GM18505 (cell line): Measurements from ENCODE around the gene PLXNA4.

Experiments used
- ATAC-seq: cut with Tn5 transposase; IDR thresholded peaks from one replicate; pipeline ENCODE4 v1.9.1; 2021; ENCODE audit not compliant: unreplicated experiment
- POLR2A ChIP-seq: IDR thresholded peaks from 4 replicates; pipeline ENCODE4 v1.6.1; 2011; ENCODE audit warnings: borderline replicate concordance; ENCODE audit not compliant: insufficient read depth, insufficient read length; ENCODE audit errors: extremely low read depth

The PLXNA4 gene

DNA sequence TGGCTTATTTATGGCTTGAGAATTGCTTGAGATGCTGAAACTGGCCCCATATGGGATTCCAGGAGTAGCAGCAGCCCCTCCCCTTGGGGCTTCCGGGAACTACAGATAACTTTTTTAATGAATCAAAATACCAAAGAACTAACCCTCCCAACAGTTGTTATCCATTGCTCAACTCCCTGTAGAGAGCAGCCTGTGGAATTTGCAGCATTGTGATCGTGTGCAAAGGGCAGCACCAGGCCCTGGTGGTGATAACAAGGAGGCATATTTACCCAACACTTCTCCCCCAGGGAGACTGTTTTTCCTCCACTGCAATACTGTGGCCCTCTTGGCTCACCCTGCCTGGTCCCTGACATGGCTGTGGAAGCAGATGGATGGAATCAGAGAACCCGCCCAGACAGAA lies 196.2 kb downstream of the PLXNA4 start:
- TF ChIP-seq POLR2A = no peak
- ATAC-seq = no peak

DNA sequence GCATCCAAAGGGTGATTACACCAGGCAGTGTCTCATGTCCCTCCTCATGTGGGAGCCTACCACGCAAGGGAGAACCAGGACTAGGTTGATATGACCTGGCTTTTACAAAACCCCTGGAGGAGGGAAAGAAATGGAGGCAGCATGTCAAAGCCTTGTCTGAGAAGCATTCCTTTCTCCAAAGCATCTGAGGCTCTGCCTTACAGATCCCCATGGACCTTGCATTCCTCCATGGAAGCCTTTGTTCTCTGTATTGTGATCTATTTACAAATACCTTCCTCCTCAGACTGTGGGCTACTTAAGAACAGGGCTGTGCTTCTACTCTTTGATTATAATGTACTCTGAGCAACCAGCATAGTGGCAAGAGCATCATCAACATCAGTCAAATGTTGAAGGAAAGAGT lies 197.0 kb downstream of the PLXNA4 start:
- no peak for TF ChIP-seq POLR2A

DNA sequence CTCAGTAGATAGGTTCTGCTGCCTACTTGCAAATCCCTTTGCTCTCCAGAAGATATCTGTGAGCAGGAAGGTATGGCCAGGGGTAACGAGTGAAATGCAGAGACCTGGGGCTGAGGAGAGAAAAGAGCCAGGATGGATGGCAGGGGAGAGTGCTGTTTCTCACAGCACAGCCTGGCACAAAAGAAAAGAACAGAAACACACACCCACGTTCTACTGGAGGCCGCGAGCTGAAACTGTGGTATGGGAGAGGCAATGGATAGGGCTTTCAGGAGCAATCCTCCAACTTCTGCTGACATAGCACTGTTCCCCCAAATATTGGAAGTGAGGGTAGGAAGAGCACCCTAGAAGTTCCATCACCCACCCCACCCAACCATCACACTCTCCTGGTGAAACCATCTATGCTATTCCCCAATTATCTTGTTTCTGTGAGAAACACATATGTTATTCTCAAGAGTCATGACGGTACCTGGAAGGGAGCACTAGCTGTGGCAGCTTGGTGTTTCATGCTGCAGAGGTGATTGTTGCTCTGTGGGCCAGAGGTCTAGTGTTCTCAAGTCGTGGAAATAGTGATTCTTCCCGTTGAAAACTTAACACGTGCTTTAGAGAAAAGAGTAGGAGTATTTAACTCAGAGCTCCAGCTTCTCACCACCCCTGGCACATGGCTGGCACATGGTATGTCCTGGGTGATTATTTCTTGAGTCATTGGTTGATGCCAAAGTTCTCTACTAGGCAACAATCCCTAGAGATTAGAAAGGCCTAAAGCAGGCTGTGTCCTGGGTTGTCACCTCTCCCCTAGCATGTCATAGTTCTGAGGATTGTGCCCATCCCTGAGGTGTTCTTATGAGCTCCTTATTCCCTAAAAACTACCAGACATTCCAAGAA lies 198.3 kb downstream of the PLXNA4 start:
- no peak for TF ChIP-seq POLR2A
- no peak for ATAC-seq

More for the DNA sequence above, 197.0 kb downstream of the PLXNA4 start:
- no peak for ATAC-seq

DNA sequence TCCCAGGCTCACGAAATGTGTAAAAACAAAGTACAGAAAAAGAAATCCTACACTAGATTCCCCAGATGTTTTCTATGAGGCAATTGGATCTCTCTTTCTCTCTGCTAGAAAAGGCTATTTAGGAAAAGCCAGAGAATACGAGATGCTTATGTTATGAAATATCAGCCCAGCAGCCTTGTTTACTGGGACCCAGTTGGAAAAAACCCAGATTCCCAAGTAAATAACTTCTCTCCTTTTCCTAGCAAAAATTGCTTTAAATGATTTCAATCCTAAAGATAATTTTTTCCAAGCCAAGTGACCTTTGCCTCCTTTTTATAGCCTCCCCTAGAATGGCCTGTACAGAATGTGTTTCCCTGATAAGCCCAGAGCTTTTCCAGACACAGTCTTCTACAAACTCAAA lies 199.3 kb downstream of the PLXNA4 start:
- ATAC-seq = no peak
- no peak for TF ChIP-seq POLR2A

DNA sequence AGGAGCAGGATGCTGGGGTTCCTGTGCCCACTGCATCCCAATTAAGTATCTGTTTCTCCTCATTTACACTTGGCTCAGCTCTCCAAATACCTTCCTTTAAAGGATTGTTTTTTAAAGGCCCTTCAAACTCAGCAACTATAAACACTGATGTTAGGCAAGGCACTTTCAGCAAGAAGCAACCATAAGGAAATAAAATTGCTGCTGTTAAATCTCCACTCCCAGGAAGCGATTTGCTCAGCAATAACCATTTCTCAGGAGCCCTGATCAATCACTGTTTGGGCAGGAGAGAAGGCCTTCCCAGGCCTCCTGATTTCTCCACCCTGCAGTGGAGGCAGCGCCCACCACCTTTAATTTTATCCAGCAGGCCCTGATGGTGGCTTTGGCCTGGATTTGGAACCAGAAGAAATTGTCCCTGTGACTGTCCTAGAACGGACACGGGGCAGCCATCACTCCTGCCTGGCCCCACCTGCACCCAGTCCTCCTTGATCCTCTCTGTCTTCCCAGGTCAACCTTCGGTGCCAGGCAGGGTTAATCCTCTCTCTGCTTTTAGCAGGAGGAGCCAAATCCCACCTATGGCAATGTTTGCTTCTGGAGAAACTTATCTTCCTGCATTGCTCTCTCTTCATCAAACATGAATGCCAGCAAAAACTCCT lies 199.8 kb downstream of the PLXNA4 start:
- no peak for ATAC-seq
- TF ChIP-seq POLR2A = no peak

DNA sequence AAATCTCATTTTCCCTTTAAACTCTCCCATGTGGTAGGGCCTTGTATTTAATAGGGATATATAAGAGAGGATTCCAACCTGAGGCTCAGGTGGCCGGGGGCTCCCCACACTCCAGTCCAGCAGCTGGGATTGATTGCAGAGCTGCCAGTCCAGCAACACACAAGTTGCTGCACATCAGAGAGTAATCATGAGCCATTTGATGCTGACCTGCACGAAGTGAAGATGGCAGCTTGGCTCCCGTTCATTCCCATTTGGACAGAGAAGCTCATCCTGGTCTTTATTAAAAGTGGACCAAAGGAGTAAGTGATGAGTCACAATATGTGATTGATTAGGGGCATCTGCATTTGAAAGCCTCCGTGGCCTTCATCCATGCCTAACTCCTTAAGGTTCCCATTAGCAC lies 202.4 kb downstream of the PLXNA4 start:
- TF ChIP-seq POLR2A = no peak

DNA sequence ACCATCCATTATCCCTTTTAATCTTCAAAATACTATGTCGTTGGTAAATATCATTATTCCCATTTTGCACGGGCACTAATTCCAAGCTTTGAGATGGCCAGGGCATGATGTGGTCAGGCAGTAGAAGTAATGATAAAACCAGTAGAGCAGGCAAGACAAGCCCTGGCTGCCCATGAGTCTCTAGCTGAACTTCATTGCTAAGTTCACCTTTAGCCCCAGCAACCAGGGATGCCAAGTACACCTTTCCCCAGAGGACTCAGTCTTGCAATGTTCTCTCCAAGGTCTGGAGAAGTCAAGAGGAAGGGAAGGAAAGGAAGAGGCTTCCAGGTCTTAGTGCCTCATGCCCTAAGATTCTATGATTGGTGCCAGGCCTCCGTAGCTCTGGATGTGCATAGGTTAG lies 203.2 kb downstream of the PLXNA4 start:
- no peak for TF ChIP-seq POLR2A
- no peak for ATAC-seq

More for the DNA sequence above, 202.4 kb downstream of the PLXNA4 start:
- ATAC-seq = no peak

DNA sequence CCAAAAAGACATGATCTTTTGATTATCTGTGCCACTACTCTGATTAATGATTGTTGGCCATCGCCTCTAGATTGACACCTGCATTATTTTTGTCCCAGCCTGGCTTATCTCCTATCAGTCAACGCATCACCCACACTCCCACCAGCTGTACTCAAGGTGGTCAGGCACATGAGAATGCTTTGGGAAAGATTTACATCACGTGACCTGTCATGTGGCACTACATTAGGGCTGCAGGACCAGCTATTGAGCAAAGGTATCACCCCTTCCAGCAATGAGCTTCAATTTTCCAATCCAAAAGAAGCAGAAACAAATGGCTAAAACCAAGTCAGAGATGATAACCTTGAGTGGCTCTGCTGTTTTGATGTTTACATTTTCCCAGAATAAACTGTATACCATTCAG lies 204.3 kb downstream of the PLXNA4 start:
- TF ChIP-seq POLR2A = no peak
- ATAC-seq = no peak

DNA sequence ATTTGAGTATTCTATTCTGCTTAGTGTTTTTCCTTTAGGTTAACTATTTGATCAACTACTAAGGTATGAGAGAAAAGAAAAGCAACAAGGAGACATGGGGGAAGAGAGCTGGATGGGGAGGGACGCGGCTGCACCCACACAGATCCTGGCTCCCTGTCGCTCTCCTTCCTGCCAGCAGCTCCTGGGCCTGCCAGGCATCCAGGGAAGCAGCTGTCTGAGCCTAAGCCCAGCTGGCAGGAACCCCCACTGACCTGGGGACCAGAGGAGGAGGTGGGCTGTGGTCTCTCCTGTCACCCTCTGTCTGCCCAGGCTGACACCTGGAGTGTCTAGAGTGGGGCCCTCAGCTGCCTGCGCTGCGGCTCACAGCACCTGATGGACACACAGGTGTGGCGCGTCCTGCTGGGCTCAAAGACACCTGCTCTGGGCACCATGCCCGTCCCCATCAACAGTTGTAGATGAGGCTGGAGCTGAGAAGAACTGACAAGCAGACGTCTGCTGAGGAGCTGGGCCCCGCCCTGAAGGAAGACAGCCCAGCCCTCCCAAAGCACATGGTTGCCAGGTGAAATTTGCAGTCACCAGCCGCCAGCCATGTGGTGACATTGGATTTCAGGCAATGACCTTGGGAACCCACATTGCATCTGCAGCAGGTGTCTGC lies 207.9 kb downstream of the PLXNA4 start:
- no peak for TF ChIP-seq POLR2A

DNA sequence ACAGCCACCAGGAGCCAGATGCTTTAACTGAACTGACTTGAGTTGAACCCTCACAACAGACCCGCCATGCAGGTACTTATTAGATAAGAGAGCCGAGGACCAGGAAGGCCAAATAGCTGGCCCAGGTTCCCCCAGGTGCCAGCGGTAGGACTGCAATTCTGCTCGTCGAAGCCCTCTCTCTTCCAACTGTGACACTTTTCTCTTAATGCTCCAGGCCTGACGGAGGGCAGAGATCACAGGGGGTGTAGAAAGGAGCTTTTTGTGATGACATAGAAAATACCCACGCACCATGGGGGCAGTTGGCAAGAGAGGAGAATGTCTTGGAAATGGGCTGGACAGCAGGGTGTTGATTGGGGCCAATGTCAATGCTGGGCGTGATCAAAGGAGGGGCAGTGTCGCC lies 208.5 kb downstream of the PLXNA4 start:
- ATAC-seq = no peak
- TF ChIP-seq POLR2A = no peak

More for the DNA sequence above, 207.9 kb downstream of the PLXNA4 start:
- ATAC-seq = no peak

DNA sequence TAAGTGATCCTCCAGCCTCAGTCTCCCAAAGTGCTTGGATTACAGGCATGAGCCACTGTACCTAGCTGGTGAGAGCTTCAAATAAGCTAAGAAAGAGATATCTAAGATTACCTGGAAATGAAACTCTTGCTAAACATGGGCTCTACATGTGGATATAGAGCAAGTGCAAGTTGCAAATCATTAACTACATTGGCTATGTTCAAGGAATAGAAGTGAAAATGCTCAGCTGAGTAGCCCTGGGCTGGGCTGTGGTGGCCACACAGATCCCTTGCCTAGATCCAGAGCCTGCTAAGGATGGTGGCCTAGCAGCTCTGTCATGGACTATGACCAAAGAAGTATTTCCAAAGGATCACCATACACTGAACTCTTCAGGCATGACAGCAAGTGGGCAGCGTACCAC lies 209.3 kb downstream of the PLXNA4 start:
- no peak for TF ChIP-seq POLR2A
- no peak for ATAC-seq

DNA sequence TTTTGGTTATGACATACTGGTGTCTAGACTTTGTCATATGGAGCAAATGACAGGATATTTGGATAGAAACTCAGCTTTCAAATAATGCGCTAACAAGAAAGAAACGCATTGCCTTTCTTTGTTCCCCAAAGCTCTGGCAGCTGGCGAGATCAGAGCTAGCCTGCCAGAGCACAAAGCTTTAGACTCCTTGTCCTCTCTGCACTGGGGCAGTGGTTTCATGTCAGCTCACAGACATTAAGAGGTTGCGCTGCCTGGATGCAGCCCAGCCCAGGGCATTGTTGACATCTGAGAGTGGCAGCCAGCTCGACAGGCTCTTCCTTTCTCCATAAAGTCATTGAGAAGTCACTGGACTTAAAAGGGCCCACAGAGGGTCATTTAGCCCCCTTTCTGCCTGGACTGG lies 212.0 kb downstream of the PLXNA4 start:
- TF ChIP-seq POLR2A = no peak
- no peak for ATAC-seq

DNA sequence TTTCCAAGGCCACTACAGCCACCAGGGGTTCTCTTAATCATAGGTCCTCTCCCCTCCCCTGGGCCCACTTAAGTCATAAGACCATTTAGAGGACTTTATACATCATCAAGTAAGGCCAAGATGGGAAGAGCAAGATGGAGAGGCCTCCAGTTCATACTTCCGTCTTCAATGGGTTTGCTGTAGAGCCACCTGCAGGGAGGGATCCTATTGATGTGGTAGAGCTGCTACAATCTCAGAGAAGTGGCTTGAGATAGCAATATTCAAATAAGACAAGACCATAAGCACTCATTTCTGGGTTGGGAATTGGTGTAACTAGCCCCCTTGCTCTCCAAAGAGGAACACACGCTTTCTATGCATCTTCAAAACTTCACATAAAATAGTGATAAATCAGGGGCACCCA lies 214.2 kb downstream of the PLXNA4 start:
- no peak for TF ChIP-seq POLR2A
- no peak for ATAC-seq

DNA sequence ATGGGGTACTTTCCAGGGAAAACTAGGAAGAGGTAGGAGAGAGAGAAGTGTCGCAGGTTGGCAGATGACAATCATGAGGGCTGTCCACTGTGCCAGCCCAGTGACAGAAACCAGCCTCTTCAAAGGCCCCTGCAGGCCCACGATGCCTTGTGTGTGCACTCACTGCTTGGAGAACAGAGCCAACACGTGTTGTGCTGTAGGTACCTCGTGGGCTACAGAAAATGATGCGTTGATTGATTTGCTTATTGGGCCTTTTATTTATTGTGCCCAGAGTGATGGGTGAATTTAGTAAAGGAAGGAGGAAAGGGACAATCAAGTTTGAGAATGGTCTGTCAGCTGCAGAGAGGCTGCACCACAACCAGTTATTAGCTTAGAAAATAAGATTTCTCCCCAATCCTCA lies 215.1 kb downstream of the PLXNA4 start:
- ATAC-seq = no peak
- no peak for TF ChIP-seq POLR2A

DNA sequence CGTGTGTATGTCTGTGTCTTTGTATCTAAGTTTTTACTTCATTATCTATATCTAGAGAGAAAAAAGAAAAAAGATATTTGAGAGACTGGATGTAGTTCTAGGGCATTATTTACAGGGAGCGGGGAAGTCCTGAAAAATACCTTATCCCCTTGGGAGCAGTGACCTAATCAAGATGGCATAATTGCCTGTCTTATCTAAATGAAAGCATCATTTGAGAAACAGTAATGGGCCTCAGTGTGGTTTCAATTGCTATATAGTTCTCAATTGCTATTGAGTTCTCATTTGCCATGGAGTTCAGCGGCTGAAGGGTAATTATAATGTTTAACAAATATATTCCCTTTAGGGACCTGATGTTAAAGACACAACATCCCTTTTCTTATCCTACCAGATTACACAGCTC lies 216.5 kb downstream of the PLXNA4 start:
- ATAC-seq = no peak
- TF ChIP-seq POLR2A = no peak

DNA sequence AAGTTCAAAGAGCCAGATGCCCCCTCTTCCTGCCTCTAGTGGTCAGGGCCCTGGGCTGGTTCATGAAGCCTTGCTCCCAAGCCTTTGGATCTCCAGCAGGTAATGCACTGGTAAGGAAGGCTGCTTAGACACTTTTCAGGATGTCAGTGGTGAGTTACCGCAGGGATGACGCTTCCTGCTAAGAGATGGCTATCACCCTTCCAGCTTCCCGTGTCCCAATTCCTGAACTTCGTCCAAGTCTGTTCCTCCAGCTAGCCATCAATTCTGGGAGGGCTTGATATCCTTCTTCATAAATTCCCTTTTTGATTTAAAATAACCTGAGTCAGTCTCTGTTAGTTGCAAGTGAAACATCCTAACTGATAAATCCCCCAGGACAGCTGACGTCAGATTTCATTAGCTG lies 221.2 kb downstream of the PLXNA4 start:
- ATAC-seq = no peak
- TF ChIP-seq POLR2A = no peak
